HG02970 (cell line): ENCODE data around the gene NPSR1.
"Not testable (repeated sequence)": the region's sequence is repeated elsewhere in the genome, so short reads cannot be mapped to it uniquely, and the experiment has no call there.

Source experiments
- ATAC-seq: cut with Tn5 transposase; IDR thresholded peaks from one replicate; pipeline ENCODE4 v1.9.1; 2021; ENCODE audit warnings: mild to moderate bottlenecking, moderate library complexity, moderate number of reproducible peaks; ENCODE audit not compliant: unreplicated experiment, low FRiP score

NPSR1 gene

DNA sequence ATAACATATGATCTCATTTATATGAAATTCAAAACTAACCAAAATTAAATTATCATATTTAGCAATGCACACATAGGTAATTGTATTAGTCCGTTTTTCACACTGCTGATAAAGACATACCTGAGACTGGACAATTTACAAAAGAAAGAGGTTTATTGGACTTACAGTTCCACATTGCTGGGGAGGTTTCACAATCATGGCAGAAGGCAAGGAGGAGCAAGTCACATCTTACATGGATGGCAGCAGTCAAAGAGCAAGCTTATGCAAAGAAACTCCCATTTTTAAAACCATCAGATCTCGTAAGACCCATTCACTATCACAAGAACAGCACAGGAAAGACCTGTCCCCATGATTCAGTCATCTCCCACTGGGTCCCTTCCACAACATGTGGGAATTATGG lies 200.4 kb downstream of the NPSR1 start:
- ATAC-seq = not testable (repeated sequence)

DNA sequence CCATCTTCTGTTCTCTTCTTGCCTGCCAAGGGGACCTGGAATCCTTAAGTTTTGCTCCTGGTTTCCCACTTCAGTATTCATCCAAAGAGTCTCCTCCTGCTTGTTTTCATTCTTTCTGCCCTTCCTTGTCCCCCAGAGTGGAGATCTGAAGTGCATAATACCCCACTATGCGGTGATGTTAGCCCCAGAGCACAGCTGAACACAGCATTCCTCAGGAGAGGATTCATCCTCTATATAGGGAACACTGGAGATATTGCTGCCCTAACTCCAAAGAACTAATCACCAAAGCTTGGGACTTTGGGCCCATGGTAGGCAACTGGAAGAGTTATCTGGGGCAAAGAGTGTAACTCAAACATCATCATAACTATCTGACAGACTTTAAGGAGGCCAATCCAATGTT lies 201.3 kb downstream of the NPSR1 start:
- not testable (repeated sequence) for ATAC-seq

DNA sequence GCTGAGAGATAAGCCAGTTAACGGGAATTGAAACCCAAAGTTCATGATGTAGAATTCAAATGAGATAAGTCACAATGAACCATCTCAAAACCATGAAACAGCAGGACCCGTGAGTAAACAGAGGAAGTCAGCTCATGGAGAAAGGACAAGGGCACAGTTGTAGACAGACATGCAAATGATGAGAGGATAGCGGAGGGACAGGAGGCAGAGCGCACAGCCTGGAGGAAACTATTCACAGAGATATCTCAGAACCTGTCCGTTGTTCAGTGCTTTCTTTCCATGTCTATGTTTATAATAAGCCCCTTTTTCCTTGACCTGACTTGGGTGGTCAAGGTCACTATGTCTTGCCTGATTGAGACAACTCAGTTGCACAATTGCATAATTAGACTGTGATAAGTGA lies 208.2 kb downstream of the NPSR1 start:
- ATAC-seq = not testable (repeated sequence)

DNA sequence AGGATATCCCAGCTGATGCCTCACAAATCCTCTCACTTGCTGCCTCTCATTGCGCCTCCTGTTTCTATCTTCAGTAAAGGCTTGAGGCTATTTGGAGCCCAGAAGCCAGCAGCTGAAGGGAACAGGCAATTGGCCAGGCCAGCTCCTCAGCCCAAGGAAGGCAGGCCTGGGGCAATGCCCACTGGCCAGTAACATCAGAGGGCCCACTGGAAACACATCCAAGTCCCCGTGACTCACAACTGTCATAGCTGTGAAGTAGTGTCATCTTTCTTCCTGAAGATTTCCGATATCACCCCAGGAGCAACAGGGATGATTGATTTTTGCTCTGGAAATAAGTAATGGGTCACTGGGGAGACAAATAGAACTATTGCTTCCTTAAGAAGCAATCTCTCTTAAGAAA lies 209.3 kb downstream of the NPSR1 start:
- not testable (repeated sequence) for ATAC-seq

DNA sequence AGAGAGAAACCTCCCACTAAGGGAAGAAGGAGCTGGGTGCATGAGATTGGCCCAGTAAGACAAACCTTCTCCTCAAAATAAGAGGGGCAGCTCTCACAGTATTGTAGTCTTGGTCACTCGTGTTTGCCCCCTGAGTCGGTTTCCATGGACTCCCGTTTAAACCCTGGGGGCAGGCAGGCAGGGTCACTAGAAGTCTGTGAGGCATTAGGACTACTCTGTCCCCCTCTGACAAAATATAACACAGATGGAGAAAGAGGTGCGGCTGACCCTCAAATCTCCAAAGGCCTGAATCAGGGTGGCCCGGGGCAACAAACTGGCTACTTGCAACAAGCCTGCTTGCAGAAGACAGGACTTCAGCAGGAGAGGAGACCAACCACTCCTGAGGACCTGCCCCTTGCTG lies 210.6 kb downstream of the NPSR1 start:
- ATAC-seq = not testable (repeated sequence)

DNA sequence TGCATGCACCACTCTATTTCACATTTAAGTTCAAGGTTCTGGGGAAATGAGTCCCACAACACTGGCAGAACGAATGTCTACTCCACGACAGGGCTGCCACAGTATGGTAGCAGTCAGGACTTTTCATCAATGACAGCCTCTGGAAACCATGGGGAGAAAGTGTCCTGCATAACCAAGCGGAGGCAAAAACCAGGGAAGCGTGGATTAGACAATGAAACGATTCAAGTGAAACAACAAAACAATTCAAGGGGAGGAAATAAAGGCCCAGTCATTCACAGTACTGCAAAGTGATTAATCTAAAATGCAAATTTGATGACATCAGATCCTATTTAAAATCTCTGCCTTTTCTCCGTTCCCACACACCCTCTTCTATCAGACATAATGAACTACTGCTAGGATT lies 211.0 kb downstream of the NPSR1 start:
- ATAC-seq = no peak

DNA sequence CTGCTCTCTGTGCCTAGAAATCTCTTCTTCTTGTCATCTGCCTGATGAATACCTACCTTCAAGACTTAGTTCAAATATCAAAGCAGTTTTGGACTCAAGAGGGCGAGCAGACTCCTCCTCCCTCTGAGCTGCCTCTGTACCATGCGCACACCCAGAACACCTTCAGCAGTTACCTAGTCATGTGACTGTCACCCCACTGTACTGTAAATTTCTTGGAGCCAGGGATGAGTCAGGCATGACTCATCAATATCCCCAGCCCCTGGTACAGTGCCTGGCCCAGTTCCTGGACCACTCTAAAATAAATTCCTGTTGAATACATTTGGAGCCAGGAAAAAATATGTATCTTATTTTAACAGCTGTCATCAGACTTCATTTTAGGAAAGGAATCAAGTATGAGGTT lies 212.0 kb downstream of the NPSR1 start:
- not testable (repeated sequence) for ATAC-seq

DNA sequence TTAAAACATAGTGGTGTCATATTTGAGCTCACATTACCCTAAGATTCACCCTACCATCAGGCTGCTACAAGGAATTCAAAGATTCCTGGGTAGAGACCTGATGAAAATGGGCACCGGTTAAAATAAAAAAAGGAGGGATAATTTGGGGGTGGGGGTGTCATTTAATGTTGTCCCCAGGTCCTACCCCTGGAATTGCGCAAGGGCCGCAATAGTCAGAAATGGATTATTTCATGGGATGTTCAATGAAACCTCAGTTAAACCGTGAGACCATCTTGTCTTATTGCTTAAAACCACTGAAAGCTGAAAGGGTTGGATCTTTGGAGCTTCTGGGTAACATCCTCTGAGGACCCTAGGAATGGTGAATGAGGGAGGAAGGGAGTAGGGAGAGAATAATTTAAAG lies 216.3 kb downstream of the NPSR1 start:
- ATAC-seq = not testable (repeated sequence)

DNA sequence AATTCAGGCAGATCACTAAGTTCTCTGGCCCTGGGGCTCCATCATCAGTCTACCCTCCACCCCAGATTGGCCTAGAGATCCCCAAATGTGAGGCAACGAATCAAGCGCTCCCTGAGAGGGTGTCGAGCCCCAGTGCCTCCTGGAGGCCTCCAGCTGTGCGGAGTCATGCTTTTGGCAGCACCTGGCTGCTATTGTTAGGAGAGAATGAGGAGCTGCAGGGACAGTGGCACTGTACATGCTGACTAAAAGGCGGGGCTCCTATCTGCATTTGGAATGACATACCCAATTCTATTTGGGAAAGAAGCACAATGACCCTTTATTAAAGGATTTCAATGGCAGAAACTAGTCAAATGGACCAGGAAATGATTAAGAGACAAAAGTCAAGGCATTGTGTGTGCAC lies 217.5 kb downstream of the NPSR1 start:
- no peak for ATAC-seq

DNA sequence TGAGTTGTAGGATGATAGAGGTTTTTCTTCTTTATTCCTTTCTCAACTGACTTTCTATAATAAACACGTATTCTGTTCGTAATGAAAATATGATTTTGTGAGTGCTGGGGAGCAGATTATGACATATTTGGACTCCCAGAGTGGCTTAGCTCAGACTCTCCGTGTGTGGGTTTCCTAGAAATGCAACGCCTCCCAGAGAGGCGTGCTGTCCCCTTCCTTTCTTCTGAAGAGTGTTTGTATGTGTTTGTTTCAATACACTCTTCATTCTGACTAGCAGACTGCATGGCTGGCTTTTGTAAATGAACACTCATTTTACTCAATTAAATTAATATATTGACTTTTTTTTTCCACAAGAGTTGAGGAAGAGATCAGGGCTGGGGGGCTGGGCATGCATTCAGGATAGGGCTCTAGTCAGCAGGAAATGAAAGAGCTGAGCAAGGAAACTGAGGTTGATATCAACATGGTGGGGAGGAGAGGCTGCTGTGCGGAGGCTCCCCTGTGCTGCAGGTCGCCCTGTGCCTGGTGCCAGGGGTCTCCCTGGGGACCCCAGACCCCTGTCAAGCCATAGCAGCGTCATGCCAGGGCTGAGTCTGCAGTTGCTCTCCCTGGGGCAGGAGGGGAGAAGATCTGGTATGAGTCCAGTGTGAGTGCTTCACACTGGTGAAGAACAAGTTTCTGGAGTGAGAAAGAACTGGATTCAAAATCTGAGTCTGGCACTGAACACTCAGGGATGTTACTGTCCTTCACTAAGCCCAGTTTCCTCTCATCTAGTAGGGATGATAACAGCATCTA lies 221.1 kb downstream of the NPSR1 start:
- ATAC-seq = not testable (repeated sequence)

DNA sequence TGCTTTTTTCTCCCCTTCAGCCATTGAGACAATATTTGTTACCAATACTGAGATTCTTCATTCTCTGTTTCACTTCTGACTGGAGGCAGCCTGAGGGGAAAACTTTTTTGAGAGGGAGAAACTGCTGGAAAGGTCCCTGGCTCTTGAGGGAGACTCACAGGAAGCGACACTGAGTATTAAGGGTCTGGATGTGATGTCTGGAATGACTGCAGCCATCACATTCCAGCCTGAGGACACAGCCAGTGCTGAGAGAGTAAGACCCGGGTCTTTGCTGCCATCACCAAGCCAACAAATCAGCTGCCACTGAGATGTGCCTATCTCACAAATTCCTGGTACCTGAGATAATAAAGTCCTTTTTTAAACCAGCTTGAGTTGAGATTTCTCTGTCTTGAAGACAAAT lies 221.9 kb downstream of the NPSR1 start:
- no peak for ATAC-seq

DNA sequence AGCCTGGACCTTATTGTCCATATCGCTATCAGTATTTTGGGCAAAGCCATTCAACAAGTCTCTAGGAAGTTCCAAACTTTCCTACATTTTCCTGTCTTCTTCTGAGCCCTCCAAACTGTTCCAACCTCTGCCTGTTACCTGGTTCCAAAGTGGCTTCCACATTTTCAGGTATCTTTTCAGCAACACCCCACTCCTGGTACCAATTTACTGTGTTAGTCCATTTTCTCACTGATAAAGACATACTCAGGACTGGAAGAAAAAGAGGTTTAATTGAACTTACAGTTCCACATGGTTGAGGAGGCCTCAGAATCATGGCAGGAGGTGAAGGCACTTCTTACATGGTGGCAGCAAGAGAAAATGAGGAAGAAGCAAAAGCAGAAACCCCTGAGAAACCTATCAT lies 225.8 kb downstream of the NPSR1 start:
- not testable (repeated sequence) for ATAC-seq

DNA sequence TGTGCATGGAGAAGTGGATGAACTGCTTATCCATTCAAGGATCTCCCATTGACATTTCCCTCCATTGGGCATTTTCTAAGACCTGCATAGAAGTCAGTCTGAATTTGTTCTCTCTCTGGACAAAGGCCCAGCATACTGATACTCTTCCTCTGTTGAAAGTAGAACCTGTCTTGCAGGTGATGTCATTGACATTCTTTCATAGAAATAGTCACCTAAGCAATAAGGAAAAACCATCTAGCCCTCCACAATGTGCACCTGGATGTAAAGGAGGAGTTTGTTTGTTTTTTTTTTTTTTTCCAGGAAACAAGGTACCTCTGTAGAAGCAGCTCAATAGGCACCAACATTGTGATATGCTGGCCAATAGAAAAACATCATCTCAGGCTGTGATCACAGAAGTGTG lies 228.8 kb downstream of the NPSR1 start:
- no peak for ATAC-seq

DNA sequence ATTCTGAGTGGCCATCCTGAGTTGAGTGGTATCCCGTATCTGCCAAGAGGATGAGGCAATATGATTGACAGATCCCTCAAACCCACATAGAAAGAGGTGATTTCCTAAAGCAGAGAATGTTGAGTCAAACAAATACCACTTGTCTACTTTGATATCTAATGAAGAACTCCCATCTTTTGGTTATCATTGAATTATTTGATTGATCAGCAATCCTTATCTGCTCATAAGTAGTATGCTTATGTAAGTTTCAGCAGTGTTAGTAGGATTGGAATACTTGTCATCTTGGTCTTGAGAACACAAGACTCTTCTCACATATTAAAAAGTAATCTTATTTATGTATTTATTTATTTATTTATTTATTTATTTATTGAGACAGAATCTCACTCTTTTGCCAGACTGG lies 231.9 kb downstream of the NPSR1 start:
- ATAC-seq = no peak

DNA sequence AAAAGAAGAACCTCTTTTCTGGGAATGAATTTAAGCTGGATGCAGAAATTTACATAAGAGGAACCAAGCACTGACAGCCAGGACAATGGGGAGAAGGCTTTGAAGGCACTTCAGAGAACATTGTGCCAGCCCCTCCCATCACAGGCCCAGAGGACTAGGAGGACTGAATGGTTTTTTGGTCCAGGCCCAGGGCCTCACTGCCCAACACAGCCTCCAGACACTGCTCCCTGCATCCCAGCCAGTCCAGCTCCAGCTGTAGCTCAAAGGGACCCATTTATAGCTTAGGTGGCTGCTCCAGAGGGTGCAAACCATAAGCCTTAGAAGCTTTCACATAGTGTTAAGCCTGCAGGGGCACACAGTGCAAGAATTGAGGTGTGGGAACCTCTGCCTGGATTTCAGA lies 237.2 kb downstream of the NPSR1 start:
- no peak for ATAC-seq
